HG03558 (cell line): Measurements from ENCODE around the gene HADHA.

ENCODE experiments used
- ATAC-seq: cut with Tn5 transposase; IDR thresholded peaks from one replicate; pipeline ENCODE4 v1.9.1; 2021; ENCODE audit warnings: moderate number of reproducible peaks; ENCODE audit not compliant: unreplicated experiment; ENCODE audit errors: extremely low read depth

HADHA gene

DNA sequence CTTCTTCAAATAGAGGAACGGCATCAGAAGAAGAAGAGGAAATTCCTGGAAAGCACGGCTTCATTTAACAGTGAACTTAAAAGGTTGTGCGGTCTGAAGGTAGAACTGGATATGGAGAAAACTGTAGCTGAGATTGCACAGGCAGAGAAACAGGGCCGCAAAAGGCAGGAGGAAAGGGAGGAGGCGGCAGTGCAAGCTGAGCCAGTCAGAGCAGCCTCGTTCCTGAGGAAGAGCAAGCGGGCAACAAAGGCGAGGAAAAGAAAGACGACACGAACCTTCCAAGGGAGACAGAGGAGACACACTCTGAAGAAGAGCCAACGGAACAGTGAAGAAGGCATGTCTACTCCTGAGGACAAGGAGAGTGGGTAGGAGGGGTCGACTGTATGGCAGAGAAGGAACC, 94.2 kb downstream of the HADHA start:
- no peak for ATAC-seq

DNA sequence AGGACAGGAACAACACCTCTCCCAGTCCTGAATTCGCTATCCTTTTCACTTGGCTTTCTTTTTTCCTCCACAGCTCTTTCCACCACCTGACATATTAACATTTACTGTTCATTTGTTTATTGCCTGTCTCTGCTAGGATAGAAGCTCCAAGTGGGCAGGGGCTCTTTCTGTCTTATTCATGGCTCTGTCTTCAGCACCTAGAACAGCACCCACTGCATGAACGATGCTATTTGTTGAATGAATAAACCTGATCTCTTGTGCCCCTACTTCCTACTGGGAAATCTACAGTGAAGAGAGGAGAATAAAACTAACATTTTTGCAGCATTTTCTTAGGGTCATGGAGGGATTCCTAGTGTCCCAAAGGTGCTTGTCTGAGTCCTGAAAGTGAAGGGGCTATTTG, 95.9 kb downstream of the HADHA start:
- ATAC-seq: no peak

DNA sequence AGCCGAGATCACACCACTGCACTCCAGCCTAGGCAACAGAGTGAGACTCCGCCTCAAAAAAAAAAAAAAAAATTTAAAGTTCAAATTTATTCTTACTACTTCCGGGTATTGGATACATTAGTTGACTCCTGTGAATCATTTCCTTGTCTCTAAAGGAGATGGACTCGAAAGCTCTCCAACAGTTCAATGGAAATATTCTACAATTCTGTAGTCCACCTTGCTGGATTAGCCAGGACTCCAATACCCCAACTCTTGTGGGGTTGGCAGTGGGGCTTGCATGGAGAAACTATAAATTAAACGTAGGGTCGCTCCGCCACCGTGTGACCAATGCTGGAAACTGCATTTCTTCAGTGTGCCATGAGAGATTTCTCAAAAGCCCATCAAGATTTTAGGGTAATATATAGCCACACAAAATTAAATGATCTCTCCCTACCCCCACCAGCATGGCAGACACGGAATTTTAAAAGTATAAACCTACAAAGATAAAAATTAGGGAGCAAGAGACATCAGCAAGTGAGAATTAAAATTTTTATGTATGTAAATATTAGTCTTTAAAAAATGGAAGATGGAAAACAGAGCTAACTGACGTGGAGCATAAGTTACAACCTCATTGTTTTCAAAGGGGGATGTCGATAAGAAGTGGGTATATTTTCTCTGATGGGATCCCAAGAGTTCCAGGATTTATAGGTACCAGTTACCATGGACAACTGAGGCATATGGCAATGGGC, 99.3 kb downstream of the HADHA start:
- ATAC-seq: no peak

DNA sequence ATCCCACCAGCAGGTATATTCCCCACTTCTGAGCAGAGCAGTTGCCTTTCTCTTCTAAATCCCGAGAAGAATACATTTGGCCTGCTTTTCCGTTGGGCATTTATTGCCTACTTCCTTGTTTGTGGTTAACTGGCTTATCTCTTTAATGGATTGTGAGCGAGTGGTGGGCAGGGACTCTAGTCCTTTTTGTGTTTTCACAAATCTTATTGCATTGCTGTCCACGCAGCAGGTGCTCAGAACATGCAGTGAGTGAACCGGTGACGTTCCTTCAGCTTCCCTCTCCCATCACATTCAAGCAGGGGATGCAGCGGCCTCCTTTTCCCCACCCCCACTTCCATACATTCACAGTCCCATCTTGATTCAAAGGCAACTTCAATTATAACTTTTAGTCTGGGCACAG, 100.4 kb downstream of the HADHA start:
- ATAC-seq: no peak

DNA sequence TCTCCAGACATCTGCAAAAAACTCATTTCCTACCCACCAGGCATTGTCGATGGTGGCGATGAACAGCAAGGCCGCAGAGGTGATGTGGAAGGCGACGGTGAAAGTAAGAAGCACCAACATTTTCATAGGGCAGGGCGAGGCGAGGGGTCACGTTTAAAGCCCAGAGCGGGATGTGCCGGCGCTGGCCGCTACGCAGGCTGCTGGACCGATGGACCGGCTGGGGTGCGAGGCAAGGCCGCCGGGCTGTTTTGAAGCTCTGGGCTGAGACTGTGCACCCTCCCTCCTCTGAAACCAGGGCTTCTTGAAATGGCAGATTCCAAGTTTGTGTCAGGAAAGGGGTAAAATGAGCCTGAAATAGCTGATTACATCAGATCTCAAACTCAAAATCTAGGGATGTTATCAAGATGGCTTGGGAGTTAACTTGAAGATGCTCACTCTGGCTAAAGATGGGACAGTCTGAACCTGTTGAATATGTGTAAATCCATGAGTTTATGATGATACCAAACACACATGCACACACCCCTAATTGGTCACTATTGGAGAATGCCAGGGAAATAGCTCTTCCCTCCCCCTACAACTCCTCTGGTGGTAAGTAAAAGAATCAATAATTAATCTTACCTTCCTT, 103.2 kb downstream of the HADHA start:
- no peak for ATAC-seq
